K562 (cell line): ENCODE measurements around the gene FANK1.

Source experiments
- ARNT ChIP-seq, 2 experiments: fragments of 450-650 bp; IDR thresholded peaks; 2 replicates each; pipeline ENCODE4 v1.6.1; 2016; ENCODE audit warnings: mild to moderate bottlenecking in 1 of 2
- ATF1 ChIP-seq, 2 experiments: fragments of 450-650 bp in 1 of 2; IDR thresholded peaks; 2 replicates each; pipeline ENCODE4 v1.6.1; 2016; ENCODE audit warnings: missing compliant biosample characterization in 1 of 2, missing genetic modification characterization in 1 of 2
- ATF2 ChIP-seq: sonication (generic); formaldehyde crosslinking; IDR thresholded peaks from 2 replicates; pipeline ENCODE4 v1.8.1; 2022; ENCODE audit warnings: missing genetic modification reagents
- BRCA1 ChIP-seq, 2 experiments: fragments of 450-650 bp in 1 of 2; sonication (generic) in 1 of 2; formaldehyde crosslinking in 1 of 2; IDR thresholded peaks; 2 replicates each; pipeline versions ENCODE4 v1.5.0 to v1.6.1; 2017 to 2020; ENCODE audit warnings: mild to moderate bottlenecking in 1 of 2, missing genetic modification reagents in 1 of 2
- CREB1 ChIP-seq, 2 experiments: sonication (generic) in 1 of 2; formaldehyde crosslinking in 1 of 2; IDR thresholded peaks; 2 replicates each; pipeline versions ENCODE4 v1.6.1 to v1.8.0; 2012 to 2022; ENCODE audit warnings: inconsistent platforms in 1 of 2, mild to moderate bottlenecking in 1 of 2, missing genetic modification reagents in 1 of 2, moderate library complexity in 1 of 2
- CTCF ChIP-seq, 3 experiments: IDR thresholded peaks in 2 of 3; conservative IDR thresholded peaks in 1 of 3; 2 replicates each; pipeline ENCODE4 v1.5.1; 2011 to 2012; ENCODE audit warnings: low read length in 3 of 3, mild to moderate bottlenecking in 3 of 3, control low read depth in 2 of 3, improper control_type of control experiment in 1 of 3, inconsistent platforms in 1 of 3, low read depth in 1 of 3, mixed read lengths in 1 of 3, moderate library complexity in 1 of 3; ENCODE audit not compliant: insufficient read depth in 2 of 3
- EGR1 ChIP-seq: fragments of 450-650 bp; conservative IDR thresholded peaks from 2 replicates; pipeline ENCODE4 v1.6.1; 2017; ENCODE audit warnings: mild to moderate bottlenecking
- NR1H2 ChIP-seq: sonication (generic); formaldehyde crosslinking; IDR thresholded peaks from 2 replicates; pipeline ENCODE4 v1.4.0; 2020; ENCODE audit warnings: mild to moderate bottlenecking, missing genetic modification reagents
- POLR2AphosphoS5 ChIP-seq: IDR thresholded peaks from 2 replicates; pipeline ENCODE4 v1.6.1; 2011; ENCODE audit warnings: mild to moderate bottlenecking, low read depth, low read length, moderate library complexity; ENCODE audit not compliant: control insufficient read depth, insufficient read depth
- SAP30 ChIP-seq: fragments of 200-600 bp; sonication (generic); IDR thresholded peaks from 2 replicates; pipeline ENCODE4 v1.6.1; 2012; ENCODE audit warnings: borderline replicate concordance, low read depth, mild to moderate bottlenecking, moderate library complexity, low read length, control low read depth, inconsistent platforms; ENCODE audit not compliant: insufficient read depth, poor library complexity, severe bottlenecking
- SREBF2 ChIP-seq: sonication (generic); formaldehyde crosslinking; IDR thresholded peaks from 2 replicates; pipeline ENCODE4 v1.4.0; 2020; ENCODE audit warnings: mild to moderate bottlenecking, missing genetic modification reagents
- ZNF3 ChIP-seq: fragments of 250-450 bp; sonication (Bioruptor Pico); IDR thresholded peaks from 2 replicates; pipeline ENCODE4 v1.5.0; 2021; ENCODE audit warnings: mild to moderate bottlenecking, moderate library complexity

DNA sequence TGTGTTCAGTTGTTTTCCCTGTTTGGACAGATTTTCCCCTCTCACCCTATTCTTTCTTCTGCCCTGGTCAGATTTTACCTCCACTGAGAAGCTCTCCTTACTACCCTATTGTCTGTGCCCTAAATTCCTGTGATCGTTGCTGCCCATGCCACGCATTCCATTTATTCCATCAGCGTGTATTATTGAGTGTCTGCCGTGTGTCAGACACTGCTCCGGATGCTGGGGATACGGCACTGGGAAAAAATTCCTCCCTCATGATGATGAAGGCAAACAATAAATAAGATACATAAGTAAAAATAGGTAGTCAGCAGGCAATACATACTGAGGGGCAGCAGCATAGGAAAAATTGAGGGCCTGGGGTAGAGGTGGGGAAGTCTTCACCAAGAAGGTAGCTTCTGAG is 86.8 kb downstream of the FANK1 start:
- no peak for TF ChIP-seq NR1H2 (CRISPR knock-in tag)
- no peak for TF ChIP-seq ARNT (IDR thresholded peaks at IDR 0.05)
- no peak for TF ChIP-seq BRCA1 (IDR thresholded peaks at IDR 0.05)
- no peak for TF ChIP-seq BRCA1 (CRISPR knock-in tag; IDR thresholded peaks at IDR 0.05)
- no peak for TF ChIP-seq CTCF (IDR thresholded peaks at IDR 0.05 in 2 of 3, conservative IDR thresholded peaks at IDR 0.05 in 1 of 3; ENCODE audit: insufficient read depth in 2 of 3, low read depth in 1 of 3, low read length in 3 of 3)
- TF ChIP-seq POLR2AphosphoS5 = no peak
- no peak for TF ChIP-seq CREB1 (IDR thresholded peaks at IDR 0.05)
- TF ChIP-seq CREB1 (CRISPR knock-in tag; IDR thresholded peaks at IDR 0.05) = no peak
- no peak for TF ChIP-seq ZNF3 (CRISPR knock-in tag)
- no peak for TF ChIP-seq ATF2 (CRISPR knock-in tag)
- no peak for TF ChIP-seq SREBF2 (CRISPR knock-in tag)
- TF ChIP-seq ATF1 (CRISPR knock-in tag; IDR thresholded peaks at IDR 0.05) = no peak
- no peak for TF ChIP-seq ATF1 (tag; IDR thresholded peaks at IDR 0.05)
- no peak for TF ChIP-seq EGR1
- no peak for TF ChIP-seq SAP30
